GM21360 (cell line): Measurements from ENCODE around the gene EBLN2.
A peak's percentile ranks its signal among the peaks of the same experiment; 100 is the strongest.
"Not testable (repeated sequence)": the region's sequence is repeated elsewhere in the genome, so short reads cannot be mapped to it uniquely, and the experiment has no call there.

Experiments used
- ATAC-seq: cut with Tn5 transposase; IDR thresholded peaks from one replicate; pipeline ENCODE4 v1.9.1; 2021; ENCODE audit warnings: mild to moderate bottlenecking, moderate library complexity; ENCODE audit not compliant: unreplicated experiment

EBLN2 gene

DNA sequence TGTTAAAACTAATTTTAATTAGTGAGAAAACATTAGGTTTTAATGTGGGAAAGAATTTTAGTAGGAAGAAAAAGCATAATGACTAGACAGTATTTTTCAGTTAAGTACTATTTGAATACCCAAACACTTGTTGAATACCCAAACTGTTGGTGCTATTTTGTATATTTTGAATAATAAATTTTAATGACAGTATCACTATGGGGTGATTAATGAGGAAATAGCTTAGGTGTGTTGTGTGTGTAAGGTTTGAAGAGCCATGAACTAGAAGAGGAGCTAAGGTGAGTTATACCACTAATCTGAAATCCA, 4.7 kb upstream of the EBLN2 start:
- no peak for ATAC-seq

DNA sequence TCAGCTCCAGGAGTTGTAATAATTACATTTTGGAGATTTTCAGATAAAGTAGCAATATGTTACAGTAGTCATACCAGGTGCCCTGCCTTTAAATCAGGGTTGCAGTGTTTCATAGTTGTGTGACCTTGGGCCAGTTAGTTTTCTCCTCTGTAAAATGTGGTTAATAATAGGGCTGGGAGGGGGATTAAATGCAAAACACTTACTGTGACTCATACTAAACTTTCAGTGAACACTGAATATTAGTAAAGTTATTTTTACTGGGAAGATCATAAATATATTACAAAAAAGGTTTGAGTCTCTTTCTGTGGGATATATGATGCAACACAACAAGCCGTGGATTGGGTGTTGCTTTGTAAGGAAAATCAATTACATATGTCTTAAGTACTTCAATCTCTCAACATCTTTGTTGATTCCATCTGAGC, 1.1 kb upstream of the EBLN2 start:
- no peak for ATAC-seq

- ATAC-seq = not testable (repeated sequence)
Measured at GRCh38 chr3:73066243-73066642, 4.8 kb downstream of the EBLN2 start.

GRCh38 chr3:73068419-73068818, 7.0 kb downstream of the EBLN2 start:
- no peak for ATAC-seq

DNA sequence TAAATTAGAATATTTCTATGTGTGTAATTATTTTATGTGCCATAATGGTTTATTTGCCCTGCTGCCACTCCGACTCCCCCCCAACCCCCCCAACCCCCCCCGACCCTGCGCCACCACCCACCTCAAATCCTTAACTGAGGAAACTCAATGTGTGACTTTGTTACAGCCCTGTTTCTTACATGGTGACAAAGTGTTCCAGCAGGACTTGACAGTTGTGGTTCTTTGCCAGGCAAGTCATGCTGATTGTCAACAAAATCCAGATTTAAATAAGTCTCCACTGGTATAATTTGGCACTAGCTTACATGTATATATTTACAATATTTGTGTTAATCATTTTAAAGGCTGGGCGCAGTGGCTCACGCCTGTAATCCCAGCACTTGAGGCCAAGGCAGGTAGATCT, 7.7 kb downstream of the EBLN2 start:
- no peak for ATAC-seq

- no peak for ATAC-seq
Measured at GRCh38 chr3:73069775-73070444, 8.5 kb downstream of the EBLN2 start.

DNA sequence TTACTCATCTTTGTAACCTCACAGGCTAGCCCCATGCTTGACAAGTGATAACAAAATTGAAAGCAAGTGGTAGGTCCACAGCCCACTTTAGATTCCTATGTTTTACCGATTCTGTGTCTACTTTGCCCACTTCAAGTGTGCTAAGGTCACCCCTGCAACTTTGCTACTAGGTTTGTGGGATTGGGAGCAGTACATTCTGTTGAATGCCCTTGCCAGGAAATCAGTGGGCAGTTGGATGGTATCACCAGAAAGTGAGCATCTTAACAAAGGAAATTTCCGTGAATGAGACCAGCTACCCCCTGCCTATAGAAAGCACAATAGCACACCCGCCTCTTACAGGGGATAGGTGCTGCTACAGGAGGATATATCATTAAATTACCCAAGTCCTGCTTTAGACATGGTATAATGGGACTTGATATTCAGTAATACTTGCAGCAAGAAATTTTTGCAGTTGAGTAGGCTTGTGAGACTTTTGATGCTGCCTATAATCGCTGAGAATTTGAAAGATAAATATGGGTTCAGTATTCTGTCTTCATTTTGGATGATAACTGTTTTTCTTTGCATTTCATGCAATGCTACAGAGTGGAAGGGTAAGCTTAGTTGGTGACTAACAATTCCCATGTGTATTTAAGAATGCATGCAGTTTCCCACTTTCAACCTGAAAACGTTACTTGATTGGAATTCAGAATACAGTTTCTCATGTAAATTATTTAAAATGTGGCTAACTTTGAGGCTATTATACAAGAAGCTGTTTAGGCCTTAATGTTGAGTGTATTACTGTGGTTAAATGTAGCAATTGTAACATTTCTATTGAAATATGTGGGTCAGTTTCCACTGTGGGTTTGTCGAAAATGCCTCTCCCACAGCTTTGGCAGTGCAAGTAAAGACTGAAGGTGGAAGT, 9.5 kb downstream of the EBLN2 start:
- no peak for ATAC-seq

- ATAC-seq = no peak
Measured at GRCh38 chr3:73071952-73072351, 10.5 kb downstream of the EBLN2 start.

GRCh38 chr3:73072634-73073033, 11.2 kb downstream of the EBLN2 start:
- no peak for ATAC-seq

DNA sequence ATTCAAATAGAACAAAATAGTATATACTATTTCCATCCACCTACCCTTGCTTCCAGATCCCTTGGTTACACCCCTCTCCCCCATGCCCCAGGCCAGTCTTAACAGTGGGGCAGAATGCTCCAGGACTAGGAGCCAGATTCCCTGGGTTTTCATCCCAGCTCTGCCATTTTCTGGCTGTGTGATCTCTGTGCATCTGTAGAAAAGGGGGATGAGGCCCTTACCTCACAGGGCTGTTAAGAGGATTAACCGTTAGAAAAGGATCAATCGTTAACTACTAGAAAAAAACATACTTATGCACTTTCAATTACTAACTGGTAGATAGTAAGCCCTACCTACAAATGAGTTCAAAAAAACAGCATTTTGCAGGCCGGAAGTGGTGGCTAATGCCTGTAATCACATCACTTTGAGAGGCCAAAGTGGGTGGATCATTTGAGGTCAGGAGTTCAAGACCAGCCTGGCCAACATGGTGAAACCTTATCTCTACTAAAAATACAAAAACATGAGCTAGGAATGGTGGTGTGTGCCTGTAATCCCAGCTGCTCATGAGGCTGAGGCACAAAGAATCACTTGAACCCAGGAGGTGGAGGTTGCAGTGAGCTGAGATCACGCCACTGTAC, 11.7 kb downstream of the EBLN2 start:
- ATAC-seq = no peak

DNA sequence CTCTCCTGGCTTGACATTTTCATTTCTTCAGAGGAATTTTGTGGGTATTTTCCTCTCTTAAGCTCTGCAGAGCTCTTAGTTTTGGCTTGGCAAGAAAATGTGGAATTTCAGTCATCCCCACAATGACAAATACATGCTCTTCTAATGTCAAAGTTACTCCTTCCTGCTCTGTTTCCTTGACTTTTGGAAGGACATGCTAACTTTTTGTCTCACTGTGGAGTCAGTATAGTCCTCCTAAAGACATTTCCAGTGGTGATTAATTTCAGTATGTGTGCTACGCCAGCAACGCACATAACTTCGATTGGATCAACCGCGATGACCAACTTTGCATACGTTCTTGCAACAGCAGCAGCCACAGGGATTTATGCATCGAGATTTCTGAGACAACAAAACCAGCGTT, 13.3 kb downstream of the EBLN2 start:
- ATAC-seq = no peak

DNA sequence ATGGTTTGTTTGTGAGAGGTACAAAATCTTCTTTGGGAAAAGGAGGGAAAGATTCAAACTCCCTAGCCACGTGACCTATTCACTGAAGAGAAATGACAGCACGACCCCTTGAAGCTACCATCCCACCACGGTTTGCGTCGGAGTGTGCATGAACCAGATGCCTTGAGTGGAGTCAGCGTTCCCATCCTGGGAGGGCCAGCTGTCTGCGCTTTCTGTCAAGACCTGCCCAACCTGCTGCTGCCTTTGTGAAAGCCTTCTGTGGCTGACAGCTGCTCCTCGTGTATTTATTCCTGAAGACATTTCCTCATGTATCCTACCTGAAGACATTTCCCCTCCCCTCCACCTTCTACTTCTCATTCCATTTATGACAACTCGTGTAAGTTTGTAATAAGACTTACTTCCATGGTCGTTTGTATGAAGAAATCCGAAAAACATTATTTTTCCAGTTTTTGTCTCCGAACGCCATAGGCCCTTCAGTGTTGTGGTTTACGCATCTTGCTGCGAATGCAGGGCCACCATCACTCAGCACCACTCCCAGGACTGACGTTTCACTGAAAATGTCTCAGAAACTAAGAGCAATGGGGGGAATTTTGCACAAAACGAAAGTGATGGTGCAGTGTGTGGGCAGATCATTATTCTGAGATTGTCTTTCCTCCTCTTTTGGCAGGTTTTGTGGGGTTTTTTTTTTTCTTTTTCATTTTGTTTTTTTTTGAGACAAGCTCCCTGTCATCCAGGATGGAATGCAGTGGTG, 18.9 kb downstream of the EBLN2 start:
- ATAC-seq = peak; percentile 79

GRCh38 chr3:73081140-73081539, 19.7 kb downstream of the EBLN2 start:
- no peak for ATAC-seq

GRCh38 chr3:73084170-73084569, 22.7 kb downstream of the EBLN2 start:
- no peak for ATAC-seq

GRCh38 chr3:73086071-73086494, 24.6 kb downstream of the EBLN2 start:
- ATAC-seq = no peak

DNA sequence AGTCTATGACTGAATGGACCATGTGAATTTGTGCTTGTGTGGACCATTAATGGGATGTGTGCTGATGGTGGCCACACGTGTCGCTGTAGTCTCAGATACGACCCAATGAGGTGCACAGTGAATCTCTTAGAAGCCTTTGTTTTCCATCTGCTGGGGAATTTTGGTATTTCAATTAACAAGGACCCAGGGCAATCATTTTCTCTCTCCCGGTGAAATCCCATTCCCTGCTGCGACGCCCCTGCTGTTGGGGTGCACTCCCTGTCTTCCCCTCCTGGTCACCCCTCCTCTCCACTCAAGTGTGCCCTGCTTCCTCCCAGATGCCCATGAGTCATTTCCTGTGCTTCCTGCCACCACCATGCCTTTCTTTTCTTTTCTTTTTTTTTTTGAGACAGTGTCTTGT, 32.7 kb downstream of the EBLN2 start:
- ATAC-seq = no peak

DNA sequence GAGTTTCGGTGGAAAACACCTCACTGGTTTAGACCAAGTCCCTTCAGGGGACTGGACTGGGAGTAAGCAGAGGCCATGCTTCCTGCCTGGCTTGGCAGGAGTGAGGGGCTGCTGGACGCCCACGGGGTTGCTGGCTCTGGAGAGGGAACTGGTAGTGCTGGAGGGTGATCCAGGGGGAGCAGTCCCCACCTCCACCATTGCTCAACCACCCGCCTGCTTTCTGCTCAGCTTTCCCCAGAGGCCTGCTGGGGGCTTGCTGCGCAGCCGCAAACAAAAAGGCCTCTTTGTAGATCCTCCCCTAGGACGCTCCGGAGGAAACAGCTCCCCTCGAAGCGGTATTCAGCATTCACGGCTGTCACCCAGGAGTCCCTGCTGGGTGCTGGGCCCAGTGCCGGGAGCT, 33.5 kb downstream of the EBLN2 start:
- ATAC-seq = no peak

GRCh38 chr3:73096169-73096568, 34.7 kb downstream of the EBLN2 start:
- ATAC-seq = no peak

DNA sequence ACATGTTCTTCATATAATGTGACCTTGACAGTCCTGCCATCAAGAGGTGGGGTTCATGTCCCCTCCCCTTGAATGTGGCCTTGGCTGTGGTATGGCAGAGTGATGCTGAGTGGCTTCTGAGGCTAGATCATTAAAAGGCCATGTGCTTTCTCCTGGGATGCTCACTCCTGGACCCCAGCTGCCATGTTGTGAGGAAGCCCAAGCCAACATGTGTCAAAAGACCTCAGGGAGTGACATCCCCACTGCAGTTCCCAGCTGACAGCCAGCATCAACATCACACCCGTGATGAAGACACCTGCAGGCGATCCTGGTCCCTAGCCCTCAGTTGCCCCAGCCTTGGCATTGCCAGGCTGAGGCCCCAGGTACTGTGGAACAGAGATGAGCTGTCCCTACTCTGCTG, 36.6 kb downstream of the EBLN2 start:
- ATAC-seq = no peak

DNA sequence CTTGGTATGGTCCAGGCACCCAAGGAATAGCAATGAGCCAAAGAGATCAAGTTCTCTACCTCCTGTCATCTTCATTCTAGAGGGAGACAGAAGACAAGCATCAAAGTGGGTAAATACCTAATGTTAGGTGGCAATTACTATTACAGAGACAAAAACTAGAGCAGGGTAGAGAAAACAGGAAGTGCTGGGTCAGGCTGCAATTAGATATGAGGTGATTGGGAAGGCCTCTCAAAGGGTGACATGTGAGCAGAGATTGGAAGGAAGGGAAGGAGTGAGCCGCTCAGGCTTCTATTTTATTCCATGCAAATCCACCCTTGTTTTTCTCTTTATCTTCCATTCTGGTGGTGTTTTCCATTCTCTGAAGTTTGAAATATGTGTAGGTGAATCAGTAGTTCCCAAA, 37.4 kb downstream of the EBLN2 start:
- ATAC-seq = no peak
